ENCODE data around the gene PCSK1.

DNA sequence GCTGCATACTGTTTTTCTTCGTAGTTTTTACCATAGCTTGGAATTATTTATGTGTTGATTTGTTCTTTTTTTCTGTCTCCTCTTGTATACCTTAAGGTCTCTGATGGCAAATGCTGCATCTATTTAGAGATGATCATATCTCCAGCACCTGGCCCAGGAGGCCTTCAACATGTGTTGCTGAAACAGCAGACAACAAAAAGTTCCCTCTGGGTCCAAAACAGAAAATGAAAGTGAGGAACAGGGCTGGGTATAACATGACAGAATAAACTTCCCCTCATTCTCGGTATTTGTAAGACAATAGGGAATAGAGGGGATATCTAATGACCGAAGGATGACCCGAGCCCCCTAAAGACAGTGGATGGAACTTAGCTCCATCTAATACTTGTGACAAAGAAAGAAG is 22.7 kb upstream of the PCSK1 start:
- TF ChIP-seq EZH2 (IDR thresholded peaks at IDR 0.05; ENCODE audit: borderline replicate concordance, low read depth, low read length, severe bottlenecking) (no peak), POLR2AphosphoS5 (IDR thresholded peaks at IDR 0.05; ENCODE audit: insufficient read depth, low read depth, low read length) (no peak)
- TF ChIP-seq, protein P1, sequence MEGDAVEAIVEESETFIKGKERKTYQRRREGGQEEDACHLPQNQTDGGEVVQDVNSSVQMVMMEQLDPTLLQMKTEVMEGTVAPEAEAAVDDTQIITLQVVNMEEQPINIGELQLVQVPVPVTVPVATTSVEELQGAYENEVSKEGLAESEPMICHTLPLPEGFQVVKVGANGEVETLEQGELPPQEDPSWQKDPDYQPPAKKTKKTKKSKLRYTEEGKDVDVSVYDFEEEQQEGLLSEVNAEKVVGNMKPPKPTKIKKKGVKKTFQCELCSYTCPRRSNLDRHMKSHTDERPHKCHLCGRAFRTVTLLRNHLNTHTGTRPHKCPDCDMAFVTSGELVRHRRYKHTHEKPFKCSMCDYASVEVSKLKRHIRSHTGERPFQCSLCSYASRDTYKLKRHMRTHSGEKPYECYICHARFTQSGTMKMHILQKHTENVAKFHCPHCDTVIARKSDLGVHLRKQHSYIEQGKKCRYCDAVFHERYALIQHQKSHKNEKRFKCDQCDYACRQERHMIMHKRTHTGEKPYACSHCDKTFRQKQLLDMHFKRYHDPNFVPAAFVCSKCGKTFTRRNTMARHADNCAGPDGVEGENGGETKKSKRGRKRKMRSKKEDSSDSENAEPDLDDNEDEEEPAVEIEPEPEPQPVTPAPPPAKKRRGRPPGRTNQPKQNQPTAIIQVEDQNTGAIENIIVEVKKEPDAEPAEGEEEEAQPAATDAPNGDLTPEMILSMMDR (IDR thresholded peaks at IDR 0.05; ENCODE audit: extremely low read depth in 1 of 2, insufficient read depth in 1 of 2, low read depth in 1 of 2, low read length in 2 of 2), result no peak
- TF ChIP-seq, protein P2, sequence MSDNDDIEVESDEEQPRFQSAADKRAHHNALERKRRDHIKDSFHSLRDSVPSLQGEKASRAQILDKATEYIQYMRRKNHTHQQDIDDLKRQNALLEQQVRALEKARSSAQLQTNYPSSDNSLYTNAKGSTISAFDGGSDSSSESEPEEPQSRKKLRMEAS (IDR thresholded peaks at IDR 0.05; ENCODE audit: insufficient read depth, insufficient read length), result no peak
